Activated naive CD4-positive, alpha-beta T cell (primary cell): ENCODE data around the gene YOD1.

ENCODE experiments used
- DNase-seq, 4 experiments: peaks; one replicate each; lab custom pipeline; 2025; lab: John Stamatoyannopoulos, UW

Gene YOD1

DNA sequence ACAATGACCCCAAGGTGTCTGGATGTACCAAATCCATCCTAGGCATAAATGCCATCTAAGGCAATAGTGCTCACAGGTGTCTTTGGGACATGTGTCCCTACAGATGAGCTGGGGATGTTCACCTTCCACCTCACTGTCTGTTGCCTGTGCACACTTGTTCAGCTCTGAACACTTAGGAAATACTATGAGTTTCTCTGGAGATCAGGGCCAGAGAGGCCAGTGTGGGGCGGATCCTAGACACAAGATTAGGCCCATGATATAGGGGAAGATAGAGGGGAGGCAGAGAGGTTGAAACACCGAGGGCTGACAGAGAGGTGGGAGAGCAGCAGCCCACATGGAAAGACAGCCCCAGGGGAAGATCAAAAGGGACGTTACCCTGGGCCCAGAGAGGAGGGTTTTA is 44.1 kb downstream of the YOD1 start:
- DNase-seq, result no peak

DNA sequence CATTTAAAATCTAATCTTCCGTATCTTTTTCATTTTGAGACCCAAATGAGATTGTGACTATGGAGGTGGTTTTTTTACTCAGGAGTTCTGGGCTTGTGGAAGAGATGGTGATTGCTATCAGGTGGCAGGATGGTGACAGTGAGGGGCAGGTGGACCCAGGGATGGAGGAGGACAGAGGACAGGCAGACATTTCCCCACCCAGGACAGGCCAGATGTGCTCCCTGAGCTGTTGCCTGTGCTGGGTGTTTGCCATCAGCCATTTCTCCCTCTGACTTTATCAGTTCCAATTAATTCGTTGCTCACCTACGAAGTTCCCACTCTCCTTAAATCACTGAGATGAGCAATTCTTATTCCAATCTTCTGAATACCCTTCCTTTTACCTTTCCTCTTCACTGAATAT is 44.9 kb downstream of the YOD1 start:
- DNase-seq, result no peak

DNA sequence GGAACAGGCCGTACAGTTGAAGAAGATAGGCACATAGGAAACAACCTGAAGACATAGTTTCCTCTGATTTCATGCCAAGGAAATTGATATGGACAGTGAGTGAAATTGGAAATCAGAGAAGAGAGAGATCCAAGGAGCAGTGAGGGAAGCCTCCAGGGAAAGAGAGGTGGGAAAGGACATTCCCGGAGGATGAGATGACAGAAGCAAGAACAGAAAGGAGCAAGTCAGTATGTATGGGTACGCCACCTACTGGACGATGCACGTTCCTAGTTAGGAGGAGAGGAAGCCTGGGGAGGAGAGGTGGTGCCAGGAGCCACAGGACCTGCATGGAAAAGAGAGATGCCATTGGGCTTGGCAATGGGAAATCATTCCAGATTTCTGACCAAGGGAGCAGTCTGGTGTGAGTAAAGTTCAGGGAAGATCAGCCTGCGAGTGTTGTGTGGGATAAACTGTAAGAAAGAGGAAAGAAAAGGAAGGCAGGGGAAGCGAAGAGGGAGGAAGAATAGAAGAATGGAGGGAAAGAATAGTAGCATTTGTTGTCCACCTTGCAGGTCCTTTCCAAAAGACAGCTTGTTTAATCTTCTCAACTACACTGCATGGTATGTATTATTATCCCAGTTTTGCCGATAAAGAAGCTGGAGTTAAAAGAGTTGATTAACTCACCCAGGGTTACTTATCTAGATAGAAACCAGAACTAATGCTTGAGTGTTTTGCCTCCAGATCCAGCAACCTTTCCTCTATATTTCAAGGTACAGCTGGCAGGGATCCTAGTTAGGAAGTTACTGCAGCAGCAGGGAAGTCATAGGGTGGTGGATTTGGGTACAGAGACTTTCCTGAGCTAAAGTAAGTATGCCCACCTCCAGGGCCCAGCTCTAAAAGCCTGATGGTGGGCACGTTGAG is 45.8 kb downstream of the YOD1 start:
- peak in 1 of 4 experiments; percentile 13 for DNase-seq

DNA sequence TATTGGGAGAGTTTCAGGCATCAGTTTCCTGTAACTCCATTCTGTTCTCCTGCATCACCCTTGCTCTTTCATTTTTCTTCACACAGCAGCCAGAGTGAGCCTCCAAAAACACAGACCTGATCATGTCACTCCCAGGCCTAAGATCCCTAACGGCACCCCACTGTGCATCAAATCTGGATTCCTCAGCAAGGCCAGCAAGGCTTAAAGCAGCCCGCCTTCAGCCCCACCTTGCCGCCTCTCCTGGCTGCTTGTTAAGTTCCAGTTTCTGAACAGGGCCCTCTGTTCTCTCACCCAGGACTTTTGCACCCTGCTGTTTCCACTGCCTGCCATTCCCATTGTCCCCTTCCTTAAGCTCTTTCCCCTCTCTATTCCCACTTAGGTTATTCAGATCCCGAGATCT is 47.8 kb downstream of the YOD1 start:
- DNase-seq, result no peak

DNA sequence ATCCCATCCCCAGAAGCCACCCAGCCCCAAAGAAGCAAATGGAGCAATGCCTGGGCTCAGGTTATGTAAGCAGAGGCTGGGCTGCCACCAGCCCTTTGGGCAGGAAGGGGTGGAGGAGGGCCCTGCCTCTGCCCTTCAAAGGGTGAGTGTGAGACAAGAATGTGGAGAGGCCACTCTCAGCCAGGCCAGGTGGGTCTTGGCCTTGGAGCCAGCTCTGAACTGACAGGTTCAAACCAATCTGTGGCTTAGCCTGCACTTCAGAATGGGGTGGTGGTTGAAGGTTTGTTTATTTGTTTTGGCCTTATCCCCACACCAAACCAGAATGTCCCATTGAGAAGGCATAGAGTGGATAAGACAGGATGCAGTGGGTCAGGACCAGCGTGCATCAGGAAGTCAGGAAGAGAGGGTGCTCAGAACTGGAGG is 48.3 kb downstream of the YOD1 start:
- DNase-seq, result no peak

DNA sequence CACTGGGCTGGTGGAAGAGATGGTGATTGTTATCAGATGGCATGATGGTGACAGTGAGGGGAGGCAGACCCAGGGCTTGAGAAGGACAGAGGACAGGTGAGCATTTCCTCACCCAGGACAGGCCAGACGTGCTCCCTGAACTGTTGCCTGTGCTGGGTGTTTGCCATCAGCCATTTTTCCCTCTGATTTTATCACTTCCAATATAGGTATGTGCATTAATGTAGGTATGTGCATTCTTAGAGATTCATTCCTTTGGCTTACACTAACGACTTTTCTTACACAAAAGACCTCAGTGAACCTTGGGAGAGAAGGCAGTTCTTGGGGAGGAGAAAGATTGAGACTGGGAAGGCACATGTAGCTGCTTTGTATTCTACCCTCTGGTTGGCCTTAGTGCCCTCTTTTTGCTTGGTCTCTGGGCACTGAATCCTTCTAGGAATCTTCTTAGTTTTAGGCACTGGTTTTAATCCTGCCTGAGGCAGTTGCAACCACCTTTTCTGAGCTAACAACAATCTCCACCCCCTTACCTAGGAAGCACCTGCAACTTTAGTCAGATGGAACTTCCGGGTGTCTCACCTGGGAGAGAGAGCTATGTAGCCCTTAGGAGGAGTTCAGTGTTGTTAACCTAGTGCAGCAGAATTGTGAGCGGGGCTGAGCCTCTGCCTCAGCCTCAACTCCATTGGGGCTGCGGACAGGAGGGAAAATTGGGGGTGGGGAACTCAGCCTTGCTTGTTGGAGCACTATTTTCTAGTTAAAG is 49.3 kb downstream of the YOD1 start:
- no peak for DNase-seq

DNA sequence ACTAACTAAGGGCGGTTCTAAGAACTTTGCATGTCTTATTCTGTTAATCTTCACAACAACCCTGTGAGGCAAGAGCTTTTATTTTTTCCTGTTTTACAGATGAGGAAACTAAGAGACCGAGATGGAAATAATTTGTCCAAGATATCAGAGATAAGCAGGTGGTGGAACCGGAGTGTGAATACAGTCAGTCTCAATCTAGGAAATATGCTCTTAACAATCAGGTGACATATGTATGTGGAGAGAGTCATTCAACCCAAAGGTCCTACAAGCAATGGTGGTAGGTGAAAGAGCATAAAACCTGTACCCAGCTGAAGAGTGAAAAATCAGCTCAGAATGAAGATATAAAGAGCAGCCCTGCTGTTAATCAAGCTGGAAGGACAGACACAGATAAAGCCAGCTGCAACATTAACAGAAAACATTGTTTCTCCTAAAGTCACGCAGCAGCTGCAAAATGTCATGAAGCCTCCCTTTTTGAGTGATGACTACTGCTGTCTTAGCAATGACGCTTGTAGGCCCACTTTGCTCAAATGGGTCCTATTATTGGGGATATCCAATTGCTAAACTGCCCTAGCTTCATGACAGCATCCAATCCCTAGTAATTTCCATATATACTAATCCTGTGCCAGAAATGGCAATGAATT is 50.2 kb downstream of the YOD1 start:
- DNase-seq, result no peak

DNA sequence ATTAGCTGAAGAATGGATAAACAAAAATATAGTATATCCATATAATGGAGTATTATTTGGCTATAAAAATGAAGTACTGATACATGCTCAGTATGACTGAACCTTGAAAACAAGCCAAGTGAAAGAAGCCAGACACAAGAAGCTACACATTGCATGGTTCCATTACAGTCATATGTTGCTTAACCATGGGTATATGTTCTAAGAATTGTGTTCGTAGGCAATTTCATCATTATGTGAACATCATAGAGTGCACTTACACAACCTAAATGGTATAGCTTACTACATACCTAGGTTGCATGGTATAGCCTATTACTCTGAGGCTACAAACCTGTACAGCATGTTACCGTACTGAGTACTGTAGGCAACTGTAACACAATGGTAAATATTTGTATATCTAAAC is 52.2 kb downstream of the YOD1 start:
- no peak for DNase-seq
